GM18907 (cell line): ENCODE measurements around the gene AVP.
"Not testable (repeated sequence)": the region's sequence is repeated elsewhere in the genome, so short reads cannot be mapped to it uniquely, and the experiment has no call there.

ENCODE experiments used
- ATAC-seq: cut with Tn5 transposase; IDR thresholded peaks from one replicate; pipeline ENCODE4 v1.9.1; 2021; ENCODE audit warnings: mild to moderate bottlenecking, moderate library complexity; ENCODE audit not compliant: unreplicated experiment

The AVP gene

DNA sequence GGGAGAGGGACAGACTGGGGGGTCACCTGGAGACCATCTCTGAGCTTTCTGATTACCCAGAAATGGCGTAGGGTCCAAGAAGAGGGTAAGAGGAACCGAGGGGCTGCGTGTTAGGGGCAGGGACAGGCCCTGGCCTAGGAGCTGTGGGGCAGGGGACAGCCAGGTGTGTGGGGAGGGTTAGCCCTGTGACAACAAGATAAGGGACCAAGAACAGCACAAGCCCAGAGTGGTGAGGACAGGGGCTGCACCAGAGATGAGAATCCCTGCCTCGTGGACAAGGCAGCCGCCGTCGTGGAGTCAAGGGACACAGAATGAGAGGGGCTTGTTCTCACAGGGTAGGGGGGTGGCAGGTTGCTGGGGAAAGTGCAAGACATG, 449 bp upstream of the AVP start:
- ATAC-seq = no peak

DNA sequence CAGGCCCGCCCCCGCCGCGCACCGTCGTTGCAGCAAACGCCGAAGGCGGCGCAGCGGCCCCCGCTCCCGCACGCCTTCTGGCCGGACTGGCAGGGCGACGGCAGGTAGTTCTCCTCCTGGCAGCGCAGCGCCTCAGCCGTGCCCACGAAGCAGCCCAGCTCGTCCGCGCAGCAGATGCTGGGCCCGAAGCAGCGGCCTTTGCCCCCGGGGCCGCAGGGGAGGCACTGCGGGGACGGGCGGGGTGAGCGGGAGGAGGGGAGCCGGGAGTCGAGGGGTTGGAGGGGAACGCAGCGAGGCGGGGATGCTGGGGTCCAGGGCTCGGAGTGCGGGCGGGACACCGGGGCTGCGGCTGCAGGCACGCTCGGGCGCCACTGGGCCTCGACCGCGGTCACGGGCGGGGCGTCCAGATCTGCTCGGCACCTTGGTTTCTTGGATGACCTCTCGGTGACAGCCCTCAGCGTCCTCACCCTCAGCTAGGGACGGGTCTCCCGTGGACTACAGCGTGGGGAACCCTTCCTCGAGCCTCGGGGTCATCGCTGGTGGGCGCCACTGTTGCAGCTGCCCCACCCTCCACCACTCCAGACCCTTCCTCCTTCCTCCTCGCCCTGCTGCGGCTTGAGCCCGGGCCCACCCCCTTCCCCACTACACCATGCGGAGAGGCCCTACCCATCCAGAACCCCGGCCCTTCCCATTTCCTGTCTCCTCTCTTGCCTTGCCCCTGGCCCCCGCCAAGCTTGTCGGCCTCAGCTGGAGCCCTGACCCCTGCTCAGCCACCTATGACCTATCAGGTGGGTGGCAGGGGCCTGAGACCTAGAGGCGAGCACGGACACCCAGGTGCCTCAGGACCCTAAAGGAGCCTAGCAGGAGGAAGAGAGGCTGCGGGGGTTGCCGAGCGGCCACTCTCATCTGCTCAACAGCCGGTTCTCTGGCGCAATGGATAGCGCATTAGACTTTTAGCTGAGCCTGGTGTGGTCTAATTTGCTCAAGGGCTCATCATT, 1.3 kb downstream of the AVP start:
- no peak for ATAC-seq

DNA sequence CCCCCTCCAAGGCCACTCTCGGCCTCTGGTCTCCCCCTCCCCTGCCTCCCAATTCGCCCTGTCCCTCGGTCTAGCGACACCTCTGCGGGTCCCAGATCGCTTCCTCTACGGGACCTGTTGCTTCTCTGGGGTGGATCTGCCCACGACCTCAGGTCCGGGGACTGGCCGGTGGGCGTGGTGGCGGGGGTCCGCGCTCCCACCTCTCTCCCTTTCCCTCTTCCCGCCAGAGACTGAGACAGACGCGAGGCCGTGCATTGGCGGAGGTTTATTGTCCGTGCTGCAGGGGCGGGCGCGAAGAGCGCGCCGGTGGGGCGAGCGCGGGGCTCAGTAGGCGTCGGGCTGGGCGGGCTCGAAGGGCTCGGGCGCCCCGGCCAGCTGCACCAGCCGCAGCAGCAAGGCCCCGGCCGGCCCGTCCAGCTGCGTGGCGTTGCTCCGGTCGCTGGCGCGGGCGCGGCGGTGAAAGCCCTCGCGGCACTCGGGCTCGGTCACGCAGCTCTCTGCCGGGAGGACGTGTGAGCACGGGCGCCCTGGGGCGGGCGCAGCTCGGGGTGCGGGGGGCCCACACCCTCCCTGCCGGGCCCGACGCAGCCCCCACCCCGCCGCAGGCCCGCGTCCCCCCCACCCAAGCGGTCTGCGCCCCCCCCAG, 2.1 kb downstream of the AVP start:
- ATAC-seq = no peak

DNA sequence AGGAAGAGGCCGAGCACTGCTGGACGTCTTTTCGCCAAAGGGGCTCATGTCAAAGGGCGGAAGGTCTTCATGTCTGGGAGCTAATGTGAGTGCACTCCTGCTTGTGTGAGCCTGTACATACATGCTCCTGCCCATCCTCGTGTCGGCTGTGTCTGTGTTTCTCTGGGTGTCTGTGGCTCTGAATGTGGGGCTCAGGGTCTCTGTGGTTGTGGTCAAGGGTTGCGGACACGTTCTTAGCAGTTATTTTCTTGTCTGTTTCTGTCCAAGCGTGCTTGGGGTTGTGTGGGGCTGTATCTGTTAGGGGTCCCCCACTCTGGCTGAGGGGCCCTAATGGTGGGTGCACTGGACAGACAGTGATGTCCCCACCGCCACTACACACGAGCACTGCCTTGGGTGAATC, 2.9 kb downstream of the AVP start:
- no peak for ATAC-seq

DNA sequence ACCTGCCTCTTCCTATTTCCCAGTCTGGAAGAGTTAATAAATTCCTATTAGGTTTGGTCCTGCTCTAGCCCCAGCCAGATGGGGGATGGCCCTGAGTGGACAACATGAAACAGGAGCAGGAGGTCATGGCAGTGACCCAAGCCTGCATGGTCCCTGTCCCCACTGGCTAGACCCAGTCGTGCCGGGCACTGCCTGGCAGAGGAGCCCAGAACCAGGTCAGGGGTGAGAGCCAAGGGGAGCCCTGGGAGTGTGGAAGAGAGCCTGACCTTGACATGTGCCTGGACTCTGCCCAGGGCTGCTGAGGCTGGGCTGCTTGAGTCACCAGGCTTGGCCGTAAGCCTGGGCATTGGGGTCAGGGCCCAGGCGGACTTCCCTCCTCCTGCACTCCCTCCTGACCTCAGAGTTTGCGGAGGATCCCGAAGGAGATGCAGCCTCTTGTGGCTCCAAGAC, 3.6 kb downstream of the AVP start:
- no peak for ATAC-seq

DNA sequence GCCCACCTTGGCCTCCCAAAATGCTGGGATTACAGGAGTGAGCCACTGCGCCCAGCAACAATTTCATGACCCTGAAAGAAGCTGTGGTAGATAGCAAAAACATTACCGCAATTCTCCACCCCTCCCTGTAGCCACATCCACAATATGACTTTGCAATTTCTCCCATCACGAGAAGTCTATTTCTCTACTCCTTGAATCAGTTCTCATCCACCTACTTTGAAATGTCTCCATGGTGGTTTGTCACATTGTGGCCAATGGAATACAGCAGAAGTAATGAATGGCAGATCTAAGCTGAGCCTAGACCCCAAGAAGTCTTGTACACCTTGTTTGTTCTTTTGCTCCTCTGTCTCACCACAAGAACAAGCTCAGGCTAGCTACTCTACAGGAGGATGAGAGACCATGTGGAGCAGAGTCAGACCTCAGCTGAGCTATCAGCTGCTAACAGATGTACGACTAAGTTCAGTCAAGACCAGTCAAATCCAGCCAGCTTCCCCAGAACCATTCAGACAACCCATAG, 6.8 kb downstream of the AVP start:
- no peak for ATAC-seq

DNA sequence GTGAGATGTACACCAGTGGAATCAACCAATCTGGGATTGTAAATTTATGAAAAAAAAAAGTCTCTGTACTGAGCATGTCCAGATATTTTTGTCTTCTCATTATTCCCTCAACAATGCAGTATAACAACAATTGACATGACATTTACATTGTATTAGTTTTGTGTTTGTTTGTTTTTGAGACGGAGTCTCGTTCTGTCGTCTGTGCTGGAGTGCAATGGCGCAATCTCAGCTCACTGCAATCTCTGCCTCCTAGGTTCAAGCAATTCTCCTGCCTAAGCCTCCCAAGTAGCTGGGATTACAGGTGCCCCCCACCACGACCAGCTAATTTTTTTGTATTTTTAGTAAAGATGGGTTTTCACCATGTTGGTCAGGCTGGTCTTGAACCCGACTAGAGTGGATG, 9.2 kb downstream of the AVP start:
- ATAC-seq = not testable (repeated sequence)

DNA sequence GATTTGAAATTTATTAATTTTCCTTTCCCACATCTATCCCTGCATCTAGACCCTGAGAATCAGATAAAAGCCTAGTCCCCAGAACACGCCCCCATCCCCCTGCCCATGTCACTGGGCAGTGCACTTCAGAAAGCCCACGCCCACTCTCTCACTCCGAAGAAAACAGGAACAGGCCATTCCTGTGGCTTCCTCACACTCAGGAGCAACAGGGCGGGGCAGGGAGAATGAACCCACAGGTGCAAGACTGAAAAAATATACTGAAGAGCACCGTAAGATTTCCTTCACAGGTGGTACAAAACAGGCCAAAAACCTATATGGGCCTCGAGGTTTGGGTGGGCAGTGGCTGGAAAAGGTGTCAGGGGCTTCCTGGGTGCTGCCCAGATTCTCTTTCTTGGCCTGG, 9.7 kb downstream of the AVP start:
- ATAC-seq = no peak

DNA sequence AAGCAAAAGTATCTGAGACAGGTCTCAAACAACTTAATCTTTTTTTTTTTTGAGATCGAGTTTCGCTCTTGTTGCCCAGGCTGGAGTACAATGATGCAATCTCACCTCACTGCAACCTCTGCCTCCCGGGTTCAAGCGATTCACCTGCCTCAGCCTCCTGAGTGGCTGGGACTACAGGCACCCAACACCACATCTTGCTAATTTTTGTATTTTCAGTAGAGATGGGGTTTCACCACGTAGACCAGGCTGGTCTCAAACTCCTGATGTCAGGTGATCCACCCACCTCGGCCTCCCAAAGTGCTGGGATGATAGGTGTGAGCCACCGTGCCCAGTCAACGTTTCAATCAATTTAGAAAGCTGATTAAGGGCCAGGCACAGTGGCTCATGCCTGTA, 11.3 kb downstream of the AVP start:
- ATAC-seq = not testable (repeated sequence)

DNA sequence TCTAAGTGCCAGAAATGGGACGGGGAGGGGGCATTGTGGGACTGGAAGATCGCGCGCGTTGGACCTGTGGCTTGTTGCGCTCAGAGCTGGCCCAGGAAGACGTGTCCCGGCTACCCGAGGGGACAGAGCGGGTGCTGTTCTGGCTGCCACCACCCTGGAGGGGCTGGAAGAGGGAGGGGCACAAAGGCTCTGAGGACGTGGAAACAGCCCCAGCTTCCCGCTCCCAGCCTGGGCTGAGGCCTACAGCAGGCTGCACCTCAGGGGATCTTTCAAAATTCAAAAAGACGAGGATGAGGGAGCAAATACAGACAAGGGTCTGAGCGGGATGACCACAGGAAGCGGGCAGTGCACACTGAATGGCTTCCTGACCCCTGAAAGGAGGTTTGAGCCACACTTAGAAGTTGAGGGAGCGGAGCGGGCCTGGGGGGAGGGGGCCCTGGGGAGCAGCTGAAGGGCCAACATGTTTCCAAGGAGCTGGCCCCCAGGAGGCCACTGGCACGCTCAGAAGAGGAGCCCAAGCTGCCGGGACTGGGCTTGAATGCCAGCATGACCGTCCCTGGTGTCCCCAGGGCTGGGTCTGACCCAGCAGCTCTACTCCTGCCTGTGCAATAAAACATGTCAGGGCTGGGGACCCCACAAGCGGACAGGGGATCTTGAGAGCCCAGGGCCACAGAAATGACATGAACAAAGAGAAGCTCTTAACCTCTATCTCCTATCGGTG, 11.8 kb downstream of the AVP start:
- ATAC-seq = no peak

DNA sequence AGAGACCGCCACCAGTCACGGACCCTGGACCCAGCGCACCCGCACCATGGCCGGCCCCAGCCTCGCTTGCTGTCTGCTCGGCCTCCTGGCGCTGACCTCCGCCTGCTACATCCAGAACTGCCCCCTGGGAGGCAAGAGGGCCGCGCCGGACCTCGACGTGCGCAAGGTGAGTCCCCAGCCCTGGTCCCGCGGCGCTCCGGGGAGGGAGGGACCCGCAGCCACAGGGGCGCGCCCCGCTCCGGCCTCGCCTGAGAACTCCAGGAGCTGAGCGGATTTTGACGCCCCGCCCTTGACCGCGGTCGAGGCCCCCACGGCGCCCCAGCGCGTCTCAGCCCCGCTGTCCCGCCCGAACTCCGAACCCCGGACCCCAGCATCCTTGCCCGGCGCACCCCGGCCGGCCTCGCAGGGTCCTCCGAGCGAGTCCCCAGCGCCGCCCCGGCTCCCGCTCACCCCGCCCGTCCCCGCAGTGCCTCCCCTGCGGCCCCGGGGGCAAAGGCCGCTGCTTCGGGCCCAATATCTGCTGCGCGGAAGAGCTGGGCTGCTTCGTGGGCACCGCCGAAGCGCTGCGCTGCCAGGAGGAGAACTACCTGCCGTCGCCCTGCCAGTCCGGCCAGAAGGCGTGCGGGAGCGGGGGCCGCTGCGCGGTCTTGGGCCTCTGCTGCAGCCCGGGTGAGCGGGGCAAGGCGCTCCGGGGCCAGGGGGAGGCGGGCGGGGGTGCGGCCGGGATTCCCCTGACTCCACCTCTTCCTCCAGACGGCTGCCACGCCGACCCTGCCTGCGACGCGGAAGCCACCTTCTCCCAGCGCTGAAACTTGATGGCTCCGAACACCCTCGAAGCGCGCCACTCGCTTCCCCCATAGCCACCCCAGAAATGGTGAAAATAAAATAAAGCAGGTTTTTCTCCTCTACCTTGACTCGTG, 12.7 kb downstream of the AVP start, which contains the start of gene OXT:
Gene OXT (plus strand): TSS at position 11 of the 920 bp plus-strand sequence. CDS start 36 bp downstream, at position 47.
- no peak for ATAC-seq

DNA sequence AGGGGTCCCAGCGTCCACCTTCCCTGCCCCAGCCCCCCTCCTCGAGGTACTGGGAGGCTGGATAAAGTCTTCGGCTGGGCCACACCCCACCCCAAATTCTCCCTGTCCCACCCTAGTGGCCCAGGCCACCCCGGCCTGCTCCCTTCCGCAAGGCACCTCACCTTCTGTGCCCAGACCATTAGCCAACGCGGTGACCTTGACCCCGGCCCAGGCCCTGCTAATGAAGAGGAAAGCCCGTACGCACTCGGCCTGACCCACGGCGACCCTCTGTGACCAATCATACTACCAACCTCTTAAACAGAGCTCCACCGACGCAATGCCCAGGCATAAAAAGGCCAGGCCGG, 13.3 kb downstream of the AVP start:
- no peak for ATAC-seq

DNA sequence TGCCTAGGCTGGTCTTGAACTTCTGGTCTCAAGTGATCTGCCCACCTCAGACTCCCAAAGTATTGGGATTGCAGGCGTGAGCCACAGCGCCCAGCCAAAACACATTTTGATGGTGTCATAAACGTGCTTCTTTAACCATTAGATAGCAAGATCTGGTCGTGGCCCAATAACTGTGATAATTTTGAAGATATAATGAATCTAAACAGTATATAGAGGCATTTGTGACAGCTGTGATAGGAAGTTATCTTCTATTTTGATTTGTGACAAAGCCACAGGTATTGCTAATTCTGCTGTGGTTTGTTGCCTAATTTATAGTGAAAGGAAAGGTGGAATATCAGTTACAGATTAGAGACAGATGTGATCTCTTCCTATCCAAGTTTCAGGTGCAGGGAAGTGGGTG, 13.8 kb downstream of the AVP start:
- ATAC-seq = no peak

DNA sequence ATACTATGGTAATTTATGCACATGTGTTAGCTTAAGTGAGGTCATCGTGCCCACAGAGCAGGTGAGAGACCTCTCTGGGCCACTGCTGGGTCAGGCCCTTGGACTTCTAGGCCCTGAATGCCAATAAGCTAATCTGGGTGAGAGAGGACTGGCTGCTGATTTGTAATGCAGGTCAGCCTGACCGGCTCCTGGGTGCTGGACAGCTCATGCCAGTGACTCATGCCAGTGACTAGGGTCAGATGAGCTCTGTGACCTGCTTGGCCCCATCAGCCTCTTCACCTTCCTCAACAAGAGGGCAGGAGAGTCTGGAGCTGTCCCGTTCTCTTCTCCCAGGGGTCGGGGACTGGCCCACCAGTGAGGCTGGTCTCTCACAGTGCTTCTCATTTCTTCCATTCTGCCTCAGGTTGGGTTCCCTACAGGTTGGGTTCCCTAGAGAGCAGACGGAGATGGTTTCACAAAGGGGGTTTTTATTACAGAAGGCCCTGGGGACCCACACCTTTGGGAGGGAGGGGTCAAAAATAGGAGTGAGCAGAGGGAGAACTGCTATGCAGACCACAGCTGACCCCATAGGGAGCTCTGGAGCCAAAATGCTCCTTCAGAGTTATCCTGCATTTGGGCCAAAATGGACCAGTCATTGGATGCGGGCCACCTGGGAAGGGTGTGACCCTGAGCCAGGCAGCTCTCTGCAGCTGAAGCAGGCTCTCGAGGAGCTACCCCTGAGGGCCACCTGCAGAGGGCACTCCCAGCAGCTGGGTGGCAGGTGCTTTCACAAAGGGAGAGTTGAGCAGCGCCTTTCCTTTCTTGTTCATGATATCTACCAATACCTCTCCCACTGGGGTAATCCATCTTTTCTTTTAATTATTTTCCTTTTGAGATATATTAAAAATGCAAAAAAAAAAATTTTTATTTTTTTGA, 15.3 kb downstream of the AVP start:
- ATAC-seq = no peak

DNA sequence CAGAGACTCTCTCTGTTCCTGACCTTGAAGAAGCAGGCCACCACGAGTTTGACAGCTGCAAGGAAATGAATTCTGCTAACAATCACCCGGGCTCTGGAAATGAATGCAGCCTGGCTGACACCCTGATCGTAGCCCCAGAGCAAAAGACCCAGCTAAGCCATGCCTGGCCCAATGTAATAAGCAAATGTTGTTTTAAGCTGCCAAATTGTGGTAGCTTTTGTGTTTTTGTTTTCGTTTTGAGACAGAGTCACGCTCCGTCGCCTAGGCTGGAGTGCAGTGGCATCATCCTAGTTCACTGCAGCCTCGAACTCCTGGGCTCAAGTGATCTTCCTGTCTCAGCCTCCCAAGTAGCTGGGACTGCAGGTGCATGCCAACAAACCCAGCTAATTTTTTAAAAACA, 16.4 kb downstream of the AVP start:
- ATAC-seq = no peak

DNA sequence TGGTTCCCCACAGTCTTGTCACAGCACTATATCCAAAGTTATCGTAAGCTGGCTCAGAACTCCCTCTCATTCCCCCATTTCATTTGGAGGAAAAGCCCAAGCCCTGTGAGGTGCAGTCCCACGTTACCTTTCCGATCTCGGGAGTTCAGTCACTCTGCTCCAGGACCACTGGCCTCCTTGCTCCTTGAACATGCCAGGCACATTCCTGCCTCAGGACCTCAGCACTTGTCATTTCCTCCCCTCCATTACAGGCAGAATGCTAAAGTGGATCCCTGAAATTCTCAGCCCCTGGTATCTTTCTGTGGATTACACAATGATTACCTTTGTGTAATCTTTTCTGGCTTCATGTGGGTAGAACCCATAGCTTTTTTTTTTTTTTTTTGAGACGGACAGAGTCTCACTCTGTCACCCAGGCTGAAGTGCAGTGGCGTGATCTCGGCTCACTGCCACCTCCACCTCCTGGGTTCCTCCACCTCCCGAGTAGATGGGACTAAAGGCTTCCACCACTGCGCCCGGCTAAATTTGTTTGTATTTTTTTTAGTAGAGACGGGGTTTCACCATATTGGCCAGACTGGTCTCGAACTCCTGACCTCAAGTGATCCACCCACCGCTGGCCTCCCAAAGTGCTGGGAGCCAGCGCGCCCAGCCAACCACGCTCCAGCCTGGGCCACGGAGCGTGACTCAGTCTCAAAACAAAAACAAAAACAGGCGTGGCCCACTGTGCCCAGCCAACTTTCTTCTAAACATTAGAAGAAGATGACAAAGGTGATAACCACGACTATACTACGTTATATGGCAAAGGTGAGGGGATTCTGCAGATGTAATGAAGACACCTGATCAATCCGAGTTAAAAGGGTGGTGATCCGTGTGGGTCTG, 17.1 kb downstream of the AVP start:
- ATAC-seq = no peak

DNA sequence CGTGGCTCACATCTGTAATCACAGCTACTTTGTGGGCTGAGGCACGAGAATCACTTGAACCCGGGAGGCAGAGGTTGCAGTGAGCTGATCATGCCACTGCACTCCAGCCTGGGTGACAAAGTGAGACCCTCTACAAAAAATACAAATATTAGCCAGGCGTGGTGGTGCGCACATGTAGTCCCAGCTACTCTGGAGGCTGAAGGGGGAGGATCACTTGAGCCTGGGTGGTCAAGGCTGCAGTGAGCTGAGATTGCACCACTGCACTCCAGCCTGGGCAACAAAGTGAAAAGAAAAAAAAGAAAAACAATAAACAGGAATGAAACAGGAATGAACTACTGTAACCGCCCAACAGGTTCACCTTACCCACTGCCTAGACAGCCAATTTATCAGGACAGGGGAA, 20.4 kb downstream of the AVP start:
- not testable (repeated sequence) for ATAC-seq

DNA sequence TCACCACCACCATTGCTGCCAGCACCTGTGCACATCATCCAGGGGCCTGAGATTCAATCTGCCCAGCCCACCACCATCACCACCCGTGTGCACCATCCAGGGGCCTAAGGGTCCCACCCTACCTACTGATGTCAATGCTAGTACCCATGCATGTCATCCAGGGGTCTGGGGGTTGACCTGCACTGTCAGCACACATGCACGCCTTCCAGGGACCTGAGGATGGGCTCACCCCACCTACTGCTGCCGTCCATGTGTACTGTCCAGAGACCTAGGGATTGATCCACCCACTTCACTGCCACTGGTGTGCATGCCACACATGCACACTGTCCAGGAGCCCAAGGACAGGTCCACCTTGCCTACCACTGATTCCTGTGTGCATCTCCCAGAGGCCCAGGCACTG, 25.0 kb downstream of the AVP start:
- no peak for ATAC-seq
